GM12892 (cell line): ENCODE measurements around the gene MAGI2.

Experiments
- POLR2A ChIP-seq: IDR thresholded peaks from 2 replicates; pipeline ENCODE4 v1.6.1; 2011; ENCODE audit warnings: low read depth, low read length, control low read depth
- POLR2AphosphoS5 ChIP-seq: IDR thresholded peaks from 2 replicates; pipeline ENCODE4 v1.6.1; 2011; ENCODE audit warnings: low read depth, low read length, control low read depth
- TAF1 ChIP-seq: IDR thresholded peaks from 2 replicates; pipeline ENCODE4 v1.6.1; 2011; ENCODE audit warnings: low read depth, mild to moderate bottlenecking, control low read depth, low read length, borderline replicate concordance

- TF ChIP-seq POLR2A (no peak), TAF1 (no peak), POLR2AphosphoS5 (no peak)
Observed at GRCh38 chr7:78769481-78770101, 683.9 kb downstream of the MAGI2 start.
